HuH-7 (cell line): ENCODE measurements around the gene ZBTB48.
A peak's percentile ranks its signal among the peaks of the same experiment; 100 is the strongest.

ENCODE experiments used
- DNase-seq: peaks from one replicate; pipeline ENCODE4 v3.0.0; 2011; ENCODE audit warnings: low spot score

Gene ZBTB48

GRCh38 chr1:6614019-6614928 lies 34.5 kb downstream of the ZBTB48 start:
- DNase-seq = peak; percentile 58

GRCh38 chr1:6614929-6615785 lies 35.4 kb downstream of the ZBTB48 start:
- no peak for DNase-seq

- DNase-seq = no peak
Measured at GRCh38 chr1:6619045-6619444, 39.3 kb downstream of the ZBTB48 start.

- no peak for DNase-seq
Measured at GRCh38 chr1:6621429-6622391, 41.9 kb downstream of the ZBTB48 start.

- no peak for DNase-seq
Measured at GRCh38 chr1:6622396-6623152, 42.8 kb downstream of the ZBTB48 start.

DNA sequence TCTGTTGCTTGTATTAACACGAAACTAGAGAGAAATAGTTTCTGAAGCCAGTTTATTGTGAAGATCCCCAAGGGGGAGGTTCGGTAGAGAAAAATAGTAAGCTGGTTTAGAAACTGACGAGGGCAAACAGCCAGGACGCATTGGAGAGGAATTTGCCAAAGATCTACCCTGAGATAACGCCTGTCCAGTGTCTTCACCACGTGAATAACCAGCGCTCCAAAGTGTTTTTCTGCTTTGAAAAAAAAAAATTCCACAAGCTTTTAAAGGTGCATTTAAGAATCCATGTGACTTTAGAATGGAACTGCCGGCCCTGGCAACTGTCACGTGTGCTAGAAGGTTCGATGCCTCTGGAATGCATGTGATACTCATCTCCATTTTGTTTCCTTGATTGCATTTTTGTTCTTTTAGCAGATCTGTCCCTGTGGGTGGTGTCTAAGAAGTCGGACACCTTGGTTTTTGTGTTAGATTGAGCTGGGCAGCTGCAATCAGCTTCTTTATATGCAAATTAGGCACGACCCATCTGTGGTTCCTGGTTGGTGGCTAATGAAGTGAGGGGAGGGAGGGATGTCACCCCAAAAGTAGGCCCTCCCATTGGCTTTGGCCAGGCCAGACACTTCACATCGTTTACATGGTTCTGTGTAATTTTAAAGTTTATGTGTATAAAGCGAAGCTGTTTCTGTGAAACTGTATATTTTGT lies 43.6 kb downstream of the ZBTB48 start:
- DNase-seq = no peak

GRCh38 chr1:6624710-6625583 lies 45.2 kb downstream of the ZBTB48 start, which contains the start of gene THAP3:
THAP3 (plus strand) TSS chr1:6624868; CDS start chr1:6625219, 351 bp downstream.
- peak; percentile 90 for DNase-seq

GRCh38 chr1:6625584-6626149 lies 45.9 kb downstream of the ZBTB48 start:
- no peak for DNase-seq

DNA sequence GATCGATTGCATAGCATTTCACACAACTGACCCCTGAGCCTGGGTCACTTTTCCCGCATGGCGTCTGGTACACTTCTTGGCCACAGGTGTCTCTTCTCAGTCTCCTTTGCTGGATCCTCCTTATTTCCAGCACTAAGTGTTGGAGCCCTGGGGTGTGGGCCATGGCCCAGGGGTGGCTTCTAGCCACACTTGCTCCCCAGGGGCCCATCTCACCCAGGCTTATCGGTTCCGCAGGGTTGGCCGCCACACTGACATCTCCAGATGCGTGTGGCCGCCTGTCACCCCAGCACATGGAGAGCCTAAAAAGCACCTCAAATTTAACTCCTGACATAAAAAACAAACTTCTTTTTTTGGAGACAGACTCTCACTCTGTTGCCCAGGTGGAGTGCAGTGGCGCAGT lies 47.2 kb downstream of the ZBTB48 start:
- no peak for DNase-seq

DNA sequence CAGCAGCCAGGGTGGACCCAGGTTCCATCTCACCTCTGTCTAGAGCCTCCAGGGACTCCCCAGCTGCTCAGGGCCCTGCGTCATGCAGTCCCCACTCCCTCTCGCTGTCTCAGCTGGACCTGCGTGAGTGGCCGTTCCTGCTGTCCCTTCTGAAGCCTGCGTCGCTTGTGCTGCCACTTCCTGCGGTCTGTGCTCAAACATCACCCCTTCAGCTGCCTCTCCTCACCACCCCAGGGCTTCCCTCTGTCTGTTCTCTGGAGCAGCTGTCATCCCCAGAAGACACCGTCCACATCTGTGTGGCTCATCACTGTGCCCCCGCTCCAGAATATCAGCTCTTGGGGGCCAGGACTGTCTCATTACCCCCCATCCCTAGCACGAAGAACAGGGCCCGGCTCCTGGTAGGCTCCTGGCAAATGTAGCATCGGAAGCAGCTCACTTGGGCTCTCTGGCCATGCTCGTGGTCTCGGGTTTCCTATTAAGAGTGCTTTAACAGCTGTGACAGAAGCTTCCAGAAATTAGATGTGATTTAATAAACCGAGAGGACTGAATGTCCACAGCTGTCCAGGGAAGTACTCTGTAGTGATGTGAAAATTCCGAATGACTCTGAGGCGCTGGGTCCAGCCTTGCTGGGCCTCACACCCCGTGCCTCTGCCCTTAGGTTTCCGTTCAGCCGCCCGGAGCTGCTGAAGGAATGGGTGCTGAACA lies 48.2 kb downstream of the ZBTB48 start:
- no peak for DNase-seq

- no peak for DNase-seq
Measured at GRCh38 chr1:6628971-6629479, 49.2 kb downstream of the ZBTB48 start.

- no peak for DNase-seq
Measured at GRCh38 chr1:6630027-6630426, 50.2 kb downstream of the ZBTB48 start.

DNA sequence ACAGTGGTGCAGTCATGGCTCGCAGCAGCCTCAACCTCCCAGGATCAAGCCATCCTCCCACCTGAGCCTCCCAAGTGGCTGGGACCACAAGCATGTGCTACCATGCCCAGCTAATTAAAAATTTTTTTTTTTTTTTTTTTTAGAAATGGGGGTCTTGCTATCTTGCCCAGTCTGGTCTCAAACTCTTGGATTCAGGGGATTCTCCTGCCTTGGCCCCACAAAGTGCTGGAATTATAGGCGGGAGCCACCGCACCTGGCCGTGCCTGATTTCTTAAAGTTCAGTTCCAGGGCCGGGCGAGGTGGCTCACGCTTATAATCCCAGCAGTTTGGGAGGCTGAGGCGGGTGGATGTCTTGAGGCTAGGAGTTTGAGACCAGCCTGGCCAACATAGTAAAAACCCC lies 51.3 kb downstream of the ZBTB48 start:
- DNase-seq = no peak

DNA sequence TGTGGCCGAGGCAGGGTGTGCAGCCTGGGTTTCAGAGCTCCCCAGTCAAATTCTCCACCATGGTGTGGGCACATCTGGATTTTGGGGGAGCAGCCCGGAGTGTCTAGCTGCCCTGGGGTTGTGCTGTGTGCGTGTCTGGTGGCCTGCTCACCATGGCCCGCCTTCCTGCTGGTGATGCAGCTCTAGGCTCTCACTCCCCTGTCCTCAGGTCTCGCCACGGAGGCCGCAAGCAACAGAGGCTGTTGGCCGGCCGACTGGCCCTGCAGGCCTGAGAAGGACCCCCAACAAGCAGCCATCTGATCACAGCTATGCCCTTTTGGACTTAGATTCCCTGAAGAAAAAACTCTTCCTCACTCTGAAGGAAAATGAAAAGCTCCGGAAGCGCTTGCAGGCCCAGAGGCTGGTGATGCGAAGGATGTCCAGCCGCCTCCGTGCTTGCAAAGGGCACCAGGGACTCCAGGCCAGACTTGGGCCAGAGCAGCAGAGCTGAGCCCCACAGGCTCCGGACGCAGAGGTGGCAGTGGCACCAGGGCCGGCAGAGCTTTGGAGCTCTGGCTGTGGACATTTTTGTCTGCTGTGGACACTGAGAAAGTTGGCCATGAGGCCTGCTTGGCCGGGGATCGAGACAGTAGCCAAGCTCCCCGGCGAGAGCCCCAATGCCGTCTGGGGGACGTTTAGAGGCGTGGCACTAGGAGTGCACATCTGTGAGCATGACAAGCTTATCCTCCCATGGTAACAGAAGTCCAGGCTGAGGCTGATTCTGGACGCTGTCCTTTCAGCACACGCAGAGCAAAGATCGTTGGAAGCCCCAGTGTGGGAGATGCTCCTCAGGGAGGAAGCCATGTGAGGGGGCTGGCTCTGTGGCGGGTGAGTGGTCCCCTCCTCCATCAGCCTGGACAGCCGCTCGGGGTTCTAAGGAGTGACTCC lies 53.1 kb downstream of the ZBTB48 start:
- no peak for DNase-seq

DNA sequence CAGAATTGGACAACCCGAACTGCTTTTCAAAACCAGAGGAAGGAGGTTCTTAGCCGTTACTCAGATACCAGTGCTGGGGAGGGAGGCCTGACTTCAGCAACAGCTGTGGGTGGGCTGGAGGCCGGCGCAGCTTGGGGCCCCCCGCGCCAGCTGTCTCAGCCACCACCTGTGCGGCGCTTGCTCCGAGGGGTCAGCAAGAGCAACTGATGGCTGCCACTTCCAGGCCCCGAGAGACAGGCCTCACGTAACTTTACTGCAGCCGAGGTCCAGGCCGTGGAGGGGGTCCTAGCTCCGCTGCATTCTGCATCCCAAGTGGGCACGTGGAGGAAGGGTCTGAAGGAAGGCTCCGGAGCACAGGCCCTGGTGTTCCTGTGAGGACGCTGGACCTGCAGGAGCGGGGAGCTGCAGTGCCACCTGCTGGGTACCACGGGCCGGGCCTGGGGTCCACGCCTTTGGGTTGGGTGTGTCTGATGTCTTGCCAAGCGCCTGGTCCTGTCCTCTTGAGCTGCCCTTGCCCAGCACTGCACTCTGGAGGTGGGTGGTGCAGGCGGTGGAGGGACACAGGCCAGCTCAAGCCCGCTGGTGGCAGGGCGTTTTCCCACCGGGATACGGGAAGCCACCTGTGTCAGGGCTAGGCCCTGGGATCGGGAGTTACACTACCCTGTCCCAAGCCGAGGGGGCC lies 54.7 kb downstream of the ZBTB48 start:
- peak; percentile 77 for DNase-seq

DNA sequence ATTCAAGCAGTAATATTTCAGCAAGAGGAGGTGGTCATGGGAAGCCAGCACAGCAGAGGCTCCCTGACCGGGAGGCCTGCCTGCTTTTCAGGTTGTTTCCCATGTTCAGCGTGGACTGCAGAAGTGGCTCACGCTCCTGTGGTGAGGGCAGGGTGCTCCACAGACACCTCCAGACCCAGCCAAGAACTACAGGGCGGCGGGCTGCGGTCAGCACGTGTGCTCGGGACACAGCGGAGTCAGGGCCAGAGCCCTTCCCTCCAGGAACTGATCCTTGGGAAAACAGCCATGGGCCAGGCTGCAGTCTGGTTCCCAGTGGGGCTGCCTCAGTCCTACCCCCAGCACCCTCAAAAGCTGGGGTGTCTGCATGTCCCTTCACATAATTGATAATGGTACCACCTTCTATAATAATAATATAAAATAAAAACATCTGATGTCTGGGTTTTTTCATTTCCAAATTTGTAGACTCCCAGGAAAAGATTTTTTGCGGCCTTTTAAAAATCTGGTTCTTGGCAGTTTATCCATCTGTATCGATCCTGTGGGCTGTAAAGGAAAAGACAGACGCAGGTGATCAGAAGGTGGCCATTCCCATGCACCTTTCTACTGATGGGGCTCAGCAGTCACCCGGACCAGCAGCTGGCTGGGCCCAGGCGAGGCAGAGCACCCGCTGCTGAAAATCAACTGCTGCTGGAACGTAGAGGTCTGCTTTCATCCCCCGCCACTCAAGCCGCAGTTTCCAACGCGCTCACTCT lies 55.5 kb downstream of the ZBTB48 start:
- no peak for DNase-seq
